ENCODE measurements around the gene SORBS2. TPM values are rescaled to one million over a fixed set of nuclear protein-coding genes. Genes with fewer than 3 reads are reported as not detected.

Gene SORBS2
- total and polyA plus RNA-seq, 2 of the 4 experiments (the other 2 are of a cell fraction) = 0.18 TPM; not detected in 1

GRCh38 chr4:185712350-185713024 is 99.5 kb downstream of the SORBS2 start:
- Histone ChIP-seq H4K20me1 (ENCODE audit: insufficient read depth, low read length) (no peaks in the 10 kb centered on the region), H2AFZ (replicated peaks; ENCODE audit: low read length, poor library complexity) (no peak overlapping the region), H3K4me1 (ENCODE audit: control insufficient read depth, insufficient read depth, low read length) (peaks cover 2% of the 10 kb centered on the region; the same call in 1 of the 2 replicates), H3K4me3 (ENCODE audit: insufficient read depth, low read depth, low read length) (no peak overlapping the region), H3K9me1 (ENCODE audit: insufficient read depth, low read length) (no peaks in the 10 kb centered on the region), H3K4ac (ENCODE audit: low read depth, low read length) (no peak overlapping the region), H4K8ac (ENCODE audit: low read depth in 2 of 2, low read length in 2 of 2) (no peak overlapping the region), H3K4me2 (ENCODE audit: low read depth, low read length) (no peak overlapping the region), H2BK5ac (ENCODE audit: low read depth, low read length, poor library complexity, severe bottlenecking) (no peak overlapping the region), H3K56ac (ENCODE audit: extremely low read depth, insufficient read depth, low read length) (no peak overlapping the region), H4K5ac (ENCODE audit: low read depth, low read length) (no peak overlapping the region), H3K27ac (ENCODE audit: insufficient read depth, low read length) (no peak overlapping the region), H2AK9ac (replicated peaks; ENCODE audit: low read depth, low read length, poor library complexity) (no peak overlapping the region), H3K9me3 (ENCODE audit: control insufficient read depth, insufficient read depth, low read length) (no peaks in the 10 kb centered on the region), H3K14ac (replicated peaks; ENCODE audit: low read depth, low read length) (no peak overlapping the region), H3K79me1 (ENCODE audit: low read depth in 1 of 2, low read length in 2 of 2) (no peaks in the 10 kb centered on the region), H3K36me3 (ENCODE audit: control insufficient read depth, insufficient read depth, low read length) (no peaks in the 10 kb centered on the region), H2BK120ac (ENCODE audit: low read depth, low read length) (no peak overlapping the region), H2BK15ac (ENCODE audit: low read depth, low read length) (no peak overlapping the region), H2BK20ac (ENCODE audit: low read depth, low read length) (no peak overlapping the region), H3K27me3 (ENCODE audit: control insufficient read depth, insufficient read depth, low read length) (peaks cover 7% of the 10 kb centered on the region; the same call in 1 of the 2 replicates), H3K18ac (ENCODE audit: low read depth, low read length) (no peak overlapping the region), H3K23ac (ENCODE audit: low read depth, low read length) (no peak overlapping the region), H4K91ac (ENCODE audit: insufficient read depth, low read depth, low read length) (no peak overlapping the region), H3K9ac (ENCODE audit: low read depth, low read length) (no peak overlapping the region), H2AK5ac (ENCODE audit: low read depth, low read length) (no peak overlapping the region)
- intact Hi-C loops (cut with micrococcal nuclease) = no loop called here
- dilution Hi-C loops (cut with HindIII; ENCODE audit: low sequenced_read_pairs, unreplicated experiment) = no loop called here
- BruUV-seq (replicated peaks) = no TSS peak
- in situ Hi-C loops (cut with MboI; ENCODE audit: low sequenced_read_pairs) = no loop called here
- 69% methylated on average over 6 of the region's 18 CpGs; no CpG with 5 or more reads in 1 of the 2 experiments for WGBS, 2 experiments (ENCODE audit: extremely low coverage in 2 of 2, insufficient read length in 1 of 2)
- ATAC-seq (ENCODE audit: low read depth) = no peak
- ChIA-PET POLR2A (ENCODE audit: unreplicated experiment) (interaction anchor here (0.6 kb wide), 1 partner anchor 125 kb away, joined by 15 read pairs; no protein-coding TSS in a partner anchor), CTCF (no interaction called here)
- DNase-seq = no peak
- TF ChIP-seq POLR2A (IDR thresholded peaks at IDR 0.05; ENCODE audit: low read depth, low read length) (no peak), SMC3 (IDR thresholded peaks at IDR 0.05; ENCODE audit: low read depth, low read length) (no peak), MAFK (IDR thresholded peaks at IDR 0.05; ENCODE audit: low read depth, low read length) (no peak), USF2 (IDR thresholded peaks at IDR 0.05; ENCODE audit: low read depth, low read length) (no peak), CEBPB (IDR thresholded peaks at IDR 0.05; ENCODE audit: low read depth, low read length) (no peak), BHLHE40 (IDR thresholded peaks at IDR 0.05; ENCODE audit: low read depth, low read length) (no peak), RCOR1 (IDR thresholded peaks at IDR 0.05; ENCODE audit: insufficient replicate concordance, low read length) (no peak), CHD1 (IDR thresholded peaks at IDR 0.05; ENCODE audit: low read depth, low read length) (no peak), RFX5 (IDR thresholded peaks at IDR 0.05; ENCODE audit: low read depth, low read length) (no peak), MAZ (IDR thresholded peaks at IDR 0.05; ENCODE audit: borderline replicate concordance, low read depth, low read length) (no peak), NFE2L2 (IDR thresholded peaks at IDR 0.05; ENCODE audit: low read depth, low read length) (no peak), FOS (IDR thresholded peaks at IDR 0.05; ENCODE audit: low read depth, low read length) (no peak), MXI1 (IDR thresholded peaks at IDR 0.05; ENCODE audit: borderline replicate concordance, low read depth, low read length) (no peak), RAD21 (IDR thresholded peaks at IDR 0.05; ENCODE audit: low read length) (no peak)
- TF ChIP-seq, protein P1, sequence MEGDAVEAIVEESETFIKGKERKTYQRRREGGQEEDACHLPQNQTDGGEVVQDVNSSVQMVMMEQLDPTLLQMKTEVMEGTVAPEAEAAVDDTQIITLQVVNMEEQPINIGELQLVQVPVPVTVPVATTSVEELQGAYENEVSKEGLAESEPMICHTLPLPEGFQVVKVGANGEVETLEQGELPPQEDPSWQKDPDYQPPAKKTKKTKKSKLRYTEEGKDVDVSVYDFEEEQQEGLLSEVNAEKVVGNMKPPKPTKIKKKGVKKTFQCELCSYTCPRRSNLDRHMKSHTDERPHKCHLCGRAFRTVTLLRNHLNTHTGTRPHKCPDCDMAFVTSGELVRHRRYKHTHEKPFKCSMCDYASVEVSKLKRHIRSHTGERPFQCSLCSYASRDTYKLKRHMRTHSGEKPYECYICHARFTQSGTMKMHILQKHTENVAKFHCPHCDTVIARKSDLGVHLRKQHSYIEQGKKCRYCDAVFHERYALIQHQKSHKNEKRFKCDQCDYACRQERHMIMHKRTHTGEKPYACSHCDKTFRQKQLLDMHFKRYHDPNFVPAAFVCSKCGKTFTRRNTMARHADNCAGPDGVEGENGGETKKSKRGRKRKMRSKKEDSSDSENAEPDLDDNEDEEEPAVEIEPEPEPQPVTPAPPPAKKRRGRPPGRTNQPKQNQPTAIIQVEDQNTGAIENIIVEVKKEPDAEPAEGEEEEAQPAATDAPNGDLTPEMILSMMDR (conservative IDR thresholded peaks at IDR 0.05; ENCODE audit: low read depth, low read length) = no peak
- TF ChIP-seq, protein P2, sequence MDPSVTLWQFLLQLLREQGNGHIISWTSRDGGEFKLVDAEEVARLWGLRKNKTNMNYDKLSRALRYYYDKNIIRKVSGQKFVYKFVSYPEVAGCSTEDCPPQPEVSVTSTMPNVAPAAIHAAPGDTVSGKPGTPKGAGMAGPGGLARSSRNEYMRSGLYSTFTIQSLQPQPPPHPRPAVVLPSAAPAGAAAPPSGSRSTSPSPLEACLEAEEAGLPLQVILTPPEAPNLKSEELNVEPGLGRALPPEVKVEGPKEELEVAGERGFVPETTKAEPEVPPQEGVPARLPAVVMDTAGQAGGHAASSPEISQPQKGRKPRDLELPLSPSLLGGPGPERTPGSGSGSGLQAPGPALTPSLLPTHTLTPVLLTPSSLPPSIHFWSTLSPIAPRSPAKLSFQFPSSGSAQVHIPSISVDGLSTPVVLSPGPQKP (IDR thresholded peaks at IDR 0.05; ENCODE audit: borderline replicate concordance, low read depth, low read length) = no peak

Measured in IMR-90 (cell line).